ENCODE results near the gene ARMH2.

DNA sequence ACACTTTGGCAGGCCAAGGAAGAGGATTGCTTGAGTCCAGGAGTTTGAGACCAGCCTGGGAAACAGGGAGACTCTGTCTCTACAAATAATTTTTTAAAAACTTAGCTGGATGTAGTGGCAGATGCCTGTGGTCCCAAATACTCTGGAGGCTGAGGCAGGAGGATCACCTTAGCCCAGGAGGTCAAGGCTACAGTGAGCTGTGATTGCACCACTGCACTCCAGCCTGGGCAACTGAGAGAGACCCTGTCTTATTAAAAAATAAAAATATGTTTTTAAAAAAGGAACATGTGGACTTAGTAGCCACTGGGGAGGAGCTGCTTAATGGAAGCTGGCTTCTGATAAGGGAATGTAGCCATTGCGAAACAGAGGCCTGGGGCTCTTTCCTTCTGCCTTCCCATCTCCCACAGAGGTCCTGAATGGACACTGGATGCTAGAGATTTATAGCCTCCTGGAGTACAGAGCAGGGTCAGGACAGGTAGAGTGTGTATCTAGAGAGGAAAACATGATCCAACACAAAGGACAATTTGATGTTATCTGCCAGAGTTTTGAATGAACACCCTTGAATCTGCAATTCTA, 45.7 kb downstream of the ARMH2 start:
- TF ChIP-seq POLR2AphosphoS5 (IDR thresholded peaks at IDR 0.05; ENCODE audit: low read depth, low read length) = no peak
- no peak for TF ChIP-seq SIN3A (IDR thresholded peaks at IDR 0.05; ENCODE audit: borderline replicate concordance, insufficient read depth, low read length)
- TF ChIP-seq, protein P1, sequence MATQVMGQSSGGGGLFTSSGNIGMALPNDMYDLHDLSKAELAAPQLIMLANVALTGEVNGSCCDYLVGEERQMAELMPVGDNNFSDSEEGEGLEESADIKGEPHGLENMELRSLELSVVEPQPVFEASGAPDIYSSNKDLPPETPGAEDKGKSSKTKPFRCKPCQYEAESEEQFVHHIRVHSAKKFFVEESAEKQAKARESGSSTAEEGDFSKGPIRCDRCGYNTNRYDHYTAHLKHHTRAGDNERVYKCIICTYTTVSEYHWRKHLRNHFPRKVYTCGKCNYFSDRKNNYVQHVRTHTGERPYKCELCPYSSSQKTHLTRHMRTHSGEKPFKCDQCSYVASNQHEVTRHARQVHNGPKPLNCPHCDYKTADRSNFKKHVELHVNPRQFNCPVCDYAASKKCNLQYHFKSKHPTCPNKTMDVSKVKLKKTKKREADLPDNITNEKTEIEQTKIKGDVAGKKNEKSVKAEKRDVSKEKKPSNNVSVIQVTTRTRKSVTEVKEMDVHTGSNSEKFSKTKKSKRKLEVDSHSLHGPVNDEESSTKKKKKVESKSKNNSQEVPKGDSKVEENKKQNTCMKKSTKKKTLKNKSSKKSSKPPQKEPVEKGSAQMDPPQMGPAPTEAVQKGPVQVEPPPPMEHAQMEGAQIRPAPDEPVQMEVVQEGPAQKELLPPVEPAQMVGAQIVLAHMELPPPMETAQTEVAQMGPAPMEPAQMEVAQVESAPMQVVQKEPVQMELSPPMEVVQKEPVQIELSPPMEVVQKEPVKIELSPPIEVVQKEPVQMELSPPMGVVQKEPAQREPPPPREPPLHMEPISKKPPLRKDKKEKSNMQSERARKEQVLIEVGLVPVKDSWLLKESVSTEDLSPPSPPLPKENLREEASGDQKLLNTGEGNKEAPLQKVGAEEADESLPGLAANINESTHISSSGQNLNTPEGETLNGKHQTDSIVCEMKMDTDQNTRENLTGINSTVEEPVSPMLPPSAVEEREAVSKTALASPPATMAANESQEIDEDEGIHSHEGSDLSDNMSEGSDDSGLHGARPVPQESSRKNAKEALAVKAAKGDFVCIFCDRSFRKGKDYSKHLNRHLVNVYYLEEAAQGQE (IDR thresholded peaks at IDR 0.05; ENCODE audit: insufficient read depth in 1 of 2, low read depth in 2 of 2, low read length in 2 of 2) = no peak
- TF ChIP-seq TAF1 (IDR thresholded peaks at IDR 0.05; ENCODE audit: borderline replicate concordance, insufficient read depth, low read length) = no peak
- no peak for TF ChIP-seq FOXP2 (optimal IDR thresholded peaks at IDR 0.05; ENCODE audit: borderline replicate concordance, extremely low read depth, extremely low read length, insufficient read depth)

Measured in PFSK-1 (cell line).